Gastrocnemius medialis (tissue), 4 donors: ENCODE data around the gene KDM4C. TPM values are rescaled to one million over a fixed set of nuclear protein-coding genes. Genes with fewer than 3 reads are reported as not detected.

Source experiments
- ATAC-seq, 2 donors: fragments of 150-250 bp; one replicate each; pipeline ENCODE4 v1.9.1; 2016
- DNase-seq, 2 donors: peaks; one replicate each; pipeline ENCODE4 v3.0.0-alpha.2; 2019
- H3K27ac ChIP-seq, 4 donors: fragments of 200-600 bp; sonication (generic); 1 replicate in 1 of 4; 2 replicates in 3 of 4; pipeline ENCODE4 v1.5.1; 2016 to 2018; ENCODE audit warnings: mild to moderate bottlenecking in 2 of 4, moderate library complexity in 1 of 4
- H3K27me3 ChIP-seq, 3 donors: fragments of 200-600 bp; sonication (generic) in 2 of 3; 1 replicate in 1 of 3; 2 replicates in 2 of 3; pipeline versions ENCODE4 v1.5.1 to v1.6.0; 2016 to 2019; ENCODE audit warnings: mild to moderate bottlenecking in 1 of 3, moderate library complexity in 1 of 3
- H3K36me3 ChIP-seq, 2 donors: fragments of 200-600 bp; sonication (generic) in 1 of 2; one replicate each; pipeline ENCODE4 v1.5.1; 2017 to 2018
- H3K4me1 ChIP-seq, 2 donors: fragments of 200-600 bp; sonication (generic) in 1 of 2; one replicate each; pipeline ENCODE4 v1.5.1; 2016 to 2017; ENCODE audit warnings: mild to moderate bottlenecking in 2 of 2
- H3K4me3 ChIP-seq, 4 donors: fragments of 200-600 bp; sonication (generic) in 3 of 4; 1 replicate in 1 of 4; 2 replicates in 3 of 4; pipeline ENCODE4 v1.5.1; 2016 to 2019; ENCODE audit warnings: mild to moderate bottlenecking in 2 of 4
- H3K9me3 ChIP-seq, 3 donors: fragments of 200-600 bp; sonication (generic) in 2 of 3; 1 replicate in 1 of 3; 2 replicates in 2 of 3; pipeline ENCODE4 v1.5.1; 2016 to 2019
- CTCF ChIP-seq, 5 experiments: fragments of 450-650 bp in 3 of 5; fragments of 200-600 bp in 2 of 5; sonication (generic) in 2 of 5; IDR thresholded peaks in 4 of 5; conservative IDR thresholded peaks in 1 of 5; 1 replicate in 4 of 5; 2 replicates in 1 of 5; pipeline ENCODE4 v1.5.1; 2016 to 2019; ENCODE audit warnings: antibody characterized with exemption in 5 of 5, mild to moderate bottlenecking in 3 of 5, moderate library complexity in 3 of 5
- POLR2A ChIP-seq, 2 donors: fragments of 450-650 bp; IDR thresholded peaks; one replicate each; pipeline ENCODE4 v1.6.1; 2017; ENCODE audit warnings: antibody characterized with exemption in 2 of 2, mild to moderate bottlenecking in 2 of 2, moderate library complexity in 2 of 2
- in situ Hi-C, 4 donors: fragments of 200-750 bp; cut with MboI; loops; one replicate each; pipeline versions ENCODE4 v1.15.0 to v1.8.0; 2017; ENCODE audit warnings: low sequenced_read_pairs in 4 of 4
- intact Hi-C: fragments of 100-400 bp; cut with DNase I; formaldehyde crosslinking; loops from one replicate; pipeline ENCODE4 v1.15.1; 2023; ENCODE audit warnings: low total_unique reads
- total RNA-seq, 4 donors: library from RNA; depleted of rRNA; stranded (reverse); fragments of >200 nt; gene quantifications; one replicate each; pipeline versions ENCODE4 v1.1.0 to v1.2.3, GENCODE V29; 2016

Gene KDM4C
- total RNA-seq, 4 donors from 2014 or later: 7.7 to 23.3 (median 10.0) TPM

DNA sequence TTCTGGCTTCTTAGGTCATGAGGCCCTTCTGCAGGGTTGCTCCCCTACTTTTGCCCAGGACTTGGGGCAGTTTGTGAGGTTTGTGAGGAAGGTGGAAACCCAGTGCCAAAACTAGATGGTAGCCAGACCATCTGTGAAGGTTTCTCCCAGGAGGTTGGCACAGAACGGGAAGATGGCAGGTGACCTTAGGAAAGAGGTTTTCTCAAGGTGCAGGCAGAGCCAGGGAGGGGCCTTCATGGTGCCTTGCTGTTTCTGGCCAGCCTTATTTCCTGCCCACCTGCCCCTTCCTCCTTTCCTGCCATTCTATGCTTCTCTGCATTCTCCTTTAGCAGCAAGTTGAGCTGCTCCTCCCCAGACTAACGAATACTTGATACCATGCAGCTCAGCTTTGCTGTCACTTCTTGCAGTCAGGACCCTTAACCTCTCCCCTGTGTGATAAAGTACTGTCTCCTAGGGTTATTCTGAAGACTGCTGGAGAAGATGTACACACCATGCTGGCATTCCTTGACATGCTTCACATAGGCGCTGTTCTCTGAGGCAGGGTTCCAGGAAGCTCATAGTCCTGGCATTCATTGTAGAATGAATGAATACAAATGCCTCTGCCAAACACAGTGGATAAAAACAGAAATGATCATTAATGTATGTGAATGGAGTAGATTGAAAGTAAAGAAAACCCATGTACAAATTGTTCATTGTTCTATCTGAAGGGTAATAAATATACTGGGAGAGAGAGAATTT lies 154.3 kb downstream of the KDM4C start:
- TF ChIP-seq POLR2A (IDR thresholded peaks at IDR 0.05): no peak
- in situ Hi-C loops: no loop called here
- H3K27ac ChIP-seq: no peak overlapping the region
- DNase-seq: no peak
- peaks cover 0 to 3% of the 10 kb centered on the region in 2 donors for H3K4me1 ChIP-seq
- ATAC-seq: no peak
- intact Hi-C loops: no loop called here
- no peaks in the 10 kb centered on the region for H3K27me3 ChIP-seq
- H3K4me3 ChIP-seq: no peak overlapping the region
- H3K36me3 ChIP-seq: no peaks in the 10 kb centered on the region
- no peaks in the 10 kb centered on the region for H3K9me3 ChIP-seq

DNA sequence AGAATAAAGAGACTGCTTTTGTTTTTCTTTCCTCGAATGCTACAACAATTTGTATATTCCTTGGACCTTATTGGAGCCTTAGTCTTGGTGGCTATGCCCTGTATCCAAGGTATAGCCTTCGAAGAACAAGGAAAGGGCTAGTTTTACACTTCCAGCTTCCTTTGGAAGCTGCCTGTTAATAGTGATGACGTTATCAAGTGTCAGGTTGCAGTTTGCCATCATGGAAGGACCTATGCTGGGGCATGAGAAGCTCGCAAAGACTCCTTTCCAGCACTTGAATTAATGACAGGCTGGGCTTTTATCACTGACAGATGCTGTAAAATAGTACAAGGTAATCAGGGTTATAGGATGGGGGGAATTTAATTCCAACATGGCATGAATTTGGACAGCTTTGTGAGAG lies 157.9 kb downstream of the KDM4C start:
- TF ChIP-seq POLR2A (IDR thresholded peaks at IDR 0.05) (no peak), CTCF (IDR thresholded peaks at IDR 0.05 in 4 of 5, conservative IDR thresholded peaks at IDR 0.05 in 1 of 5) (no peak)
- H3K4me3 ChIP-seq: no peak overlapping the region
- no peak overlapping the region for H3K27ac ChIP-seq
- in situ Hi-C loops (no loop called here), intact Hi-C loops (no loop called here)
- DNase-seq (no peak), ATAC-seq (no peak)
- no peaks in the 10 kb centered on the region for H3K9me3 ChIP-seq
- H3K36me3 ChIP-seq: no peaks in the 10 kb centered on the region
- H3K4me1 ChIP-seq: peaks cover 0 to 3% of the 10 kb centered on the region in 2 donors
- no peaks in the 10 kb centered on the region for H3K27me3 ChIP-seq

GRCh38 chr9:6917162-6917561 lies 159.4 kb downstream of the KDM4C start:
- H3K9me3 ChIP-seq: no peaks in the 10 kb centered on the region
- in situ Hi-C loops (no loop called here), intact Hi-C loops (no loop called here)
- TF ChIP-seq CTCF (IDR thresholded peaks at IDR 0.05 in 4 of 5, conservative IDR thresholded peaks at IDR 0.05 in 1 of 5) (no peak), POLR2A (IDR thresholded peaks at IDR 0.05) (no peak)
- no peaks in the 10 kb centered on the region for H3K36me3 ChIP-seq
- no peak overlapping the region for H3K27ac ChIP-seq
- no peak for DNase-seq
- ATAC-seq: no peak
- no peak overlapping the region for H3K4me3 ChIP-seq
- H3K4me1 ChIP-seq: peaks cover 0 to 3% of the 10 kb centered on the region in 2 donors
- H3K27me3 ChIP-seq: no peaks in the 10 kb centered on the region

GRCh38 chr9:6920041-6920440 lies 162.3 kb downstream of the KDM4C start:
- ATAC-seq (no peak), DNase-seq (no peak)
- H3K27me3 ChIP-seq: no peaks in the 10 kb centered on the region
- no peak overlapping the region for H3K4me3 ChIP-seq
- TF ChIP-seq POLR2A (IDR thresholded peaks at IDR 0.05) (no peak), CTCF (IDR thresholded peaks at IDR 0.05 in 4 of 5, conservative IDR thresholded peaks at IDR 0.05 in 1 of 5) (no peak)
- in situ Hi-C loops (no loop called here), intact Hi-C loops (no loop called here)
- H3K36me3 ChIP-seq: no peaks in the 10 kb centered on the region
- H3K9me3 ChIP-seq: no peaks in the 10 kb centered on the region
- H3K27ac ChIP-seq: no peak overlapping the region
- H3K4me1 ChIP-seq: peaks cover 0 to 3% of the 10 kb centered on the region in 2 donors

GRCh38 chr9:6921315-6921714 lies 163.5 kb downstream of the KDM4C start:
- Histone ChIP-seq H3K4me1 (no peaks in the 10 kb centered on the region), H3K27me3 (no peaks in the 10 kb centered on the region), H3K36me3 (no peaks in the 10 kb centered on the region), H3K4me3 (no peak overlapping the region), H3K9me3 (no peaks in the 10 kb centered on the region), H3K27ac (no peak overlapping the region)
- DNase-seq (no peak), ATAC-seq (no peak)
- intact Hi-C loops: no loop called here
- in situ Hi-C loops: no loop called here
- TF ChIP-seq POLR2A (IDR thresholded peaks at IDR 0.05) (no peak), CTCF (IDR thresholded peaks at IDR 0.05 in 4 of 5, conservative IDR thresholded peaks at IDR 0.05 in 1 of 5) (no peak)
